Spleen (tissue), 7 donors: Measurements from ENCODE around the gene PNPO.
A peak's percentile ranks its signal among the peaks of the same experiment; 100 is the strongest.

Experiments used
- CTCF ChIP-seq, 11 experiments: fragments of 200-600 bp in 7 of 11; fragments of 450-650 bp in 4 of 11; sonication (generic) in 4 of 11; IDR thresholded peaks in 8 of 11; conservative IDR thresholded peaks in 3 of 11; 1 replicate in 7 of 11; 2 replicates in 4 of 11; pipeline versions ENCODE4 v1.4.0 to v1.8.0; 2016 to 2021; ENCODE audit warnings: antibody characterized with exemption in 11 of 11, inconsistent platforms in 4 of 11, mild to moderate bottlenecking in 1 of 11
- POLR2A ChIP-seq, 3 donors: fragments of 450-650 bp; IDR thresholded peaks; one replicate each; pipeline ENCODE4 v1.5.1; 2017; ENCODE audit warnings: antibody characterized with exemption in 3 of 3, mild to moderate bottlenecking in 1 of 3
- POLR2AphosphoS5 ChIP-seq, 3 donors: sonication (generic); formaldehyde crosslinking; IDR thresholded peaks; one replicate each; pipeline ENCODE4 v1.5.1; 2017; ENCODE audit warnings: antibody characterized with exemption in 3 of 3
- donor health status: DM: no; HTN: no; CAD: no; lungs with moderate emphysema.
- donor health status: DM: no; HTN: no; CAD: no.
- donor health status: DM: no; HTN: no; CAD: no.

GRCh38 chr17:47970725-47971499, 29.5 kb downstream of the PNPO start, which contains the start of gene CDK5RAP3:
- peak; percentile 97 to 100 (median 100) for TF ChIP-seq CTCF (IDR thresholded peaks at IDR 0.05 in 8 of 11, conservative IDR thresholded peaks at IDR 0.05 in 3 of 11)
- TF ChIP-seq POLR2AphosphoS5 (IDR thresholded peaks at IDR 0.05), result peak; percentile 94 to 96 (median 96)
- TF ChIP-seq POLR2A (IDR thresholded peaks at IDR 0.05), result no peak
